ENCODE measurements around the gene CHST3.

The CHST3 gene

GRCh38 chr10:71989661-71990454, 25.7 kb downstream of the CHST3 start:
- no peak overlapping the region for H3K27ac ChIP-seq
- TF ChIP-seq, protein P1, sequence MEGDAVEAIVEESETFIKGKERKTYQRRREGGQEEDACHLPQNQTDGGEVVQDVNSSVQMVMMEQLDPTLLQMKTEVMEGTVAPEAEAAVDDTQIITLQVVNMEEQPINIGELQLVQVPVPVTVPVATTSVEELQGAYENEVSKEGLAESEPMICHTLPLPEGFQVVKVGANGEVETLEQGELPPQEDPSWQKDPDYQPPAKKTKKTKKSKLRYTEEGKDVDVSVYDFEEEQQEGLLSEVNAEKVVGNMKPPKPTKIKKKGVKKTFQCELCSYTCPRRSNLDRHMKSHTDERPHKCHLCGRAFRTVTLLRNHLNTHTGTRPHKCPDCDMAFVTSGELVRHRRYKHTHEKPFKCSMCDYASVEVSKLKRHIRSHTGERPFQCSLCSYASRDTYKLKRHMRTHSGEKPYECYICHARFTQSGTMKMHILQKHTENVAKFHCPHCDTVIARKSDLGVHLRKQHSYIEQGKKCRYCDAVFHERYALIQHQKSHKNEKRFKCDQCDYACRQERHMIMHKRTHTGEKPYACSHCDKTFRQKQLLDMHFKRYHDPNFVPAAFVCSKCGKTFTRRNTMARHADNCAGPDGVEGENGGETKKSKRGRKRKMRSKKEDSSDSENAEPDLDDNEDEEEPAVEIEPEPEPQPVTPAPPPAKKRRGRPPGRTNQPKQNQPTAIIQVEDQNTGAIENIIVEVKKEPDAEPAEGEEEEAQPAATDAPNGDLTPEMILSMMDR (conservative IDR thresholded peaks at IDR 0.05): no peak

DNA sequence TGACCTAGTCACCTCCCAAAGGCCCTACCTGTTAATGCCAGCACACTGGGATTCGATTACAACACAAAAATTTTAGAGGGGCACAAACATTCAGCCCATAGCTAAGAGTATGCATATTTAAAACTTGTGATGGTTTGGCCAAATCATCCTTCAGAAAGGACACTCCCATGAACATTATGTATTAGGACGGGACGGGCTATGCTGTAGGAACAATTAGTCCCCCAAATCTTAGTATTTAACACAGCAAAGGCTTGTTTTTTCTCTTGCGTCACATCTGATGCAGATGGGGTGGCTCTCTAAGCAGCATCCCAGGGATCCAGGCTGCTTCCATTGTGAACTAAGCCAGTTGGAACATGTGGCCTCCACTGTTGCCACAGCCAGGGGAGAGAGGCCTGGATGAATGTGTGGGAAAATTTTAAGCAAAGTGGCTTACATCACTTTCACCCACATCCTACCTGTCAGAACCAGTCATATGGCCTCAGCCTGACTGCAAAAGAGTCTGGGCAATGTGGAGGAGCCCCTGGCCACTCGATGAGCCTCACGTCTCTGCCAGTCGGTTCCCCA, 26.6 kb downstream of the CHST3 start:
- TF ChIP-seq, protein P1 (conservative IDR thresholded peaks at IDR 0.05): no peak
- H3K27ac ChIP-seq: no peak overlapping the region

GRCh38 chr10:71995449-71995848, 31.3 kb downstream of the CHST3 start:
- no peak overlapping the region for H3K27ac ChIP-seq
- TF ChIP-seq, protein P1 (conservative IDR thresholded peaks at IDR 0.05): no peak

GRCh38 chr10:71995887-71996575, 31.8 kb downstream of the CHST3 start:
- no peak overlapping the region for H3K27ac ChIP-seq
- TF ChIP-seq, protein P1 (conservative IDR thresholded peaks at IDR 0.05): no peak

- TF ChIP-seq, protein P1 (conservative IDR thresholded peaks at IDR 0.05): no peak
These were observed 32.6 kb downstream of the CHST3 start for GRCh38 chr10:71996592-71997371.

GRCh38 chr10:71998119-71998839, 34.1 kb downstream of the CHST3 start:
- no peak overlapping the region for H3K27ac ChIP-seq
- TF ChIP-seq, protein P1 (conservative IDR thresholded peaks at IDR 0.05): no peak

More at GRCh38 chr10:71996592-71997371, 32.6 kb downstream of the CHST3 start:
- H3K27ac ChIP-seq: no peak overlapping the region

All from VCaP (cell line).